ENCODE results near the gene ACIN1. TPM values are rescaled to one million over a fixed set of nuclear protein-coding genes. Genes with fewer than 3 reads are reported as not detected.

Gene ACIN1
- polyA plus RNA-seq, 1 donor (not counting 4 experiments of a cell fraction or from before 2014, with no cell fraction given) = 104 TPM

DNA sequence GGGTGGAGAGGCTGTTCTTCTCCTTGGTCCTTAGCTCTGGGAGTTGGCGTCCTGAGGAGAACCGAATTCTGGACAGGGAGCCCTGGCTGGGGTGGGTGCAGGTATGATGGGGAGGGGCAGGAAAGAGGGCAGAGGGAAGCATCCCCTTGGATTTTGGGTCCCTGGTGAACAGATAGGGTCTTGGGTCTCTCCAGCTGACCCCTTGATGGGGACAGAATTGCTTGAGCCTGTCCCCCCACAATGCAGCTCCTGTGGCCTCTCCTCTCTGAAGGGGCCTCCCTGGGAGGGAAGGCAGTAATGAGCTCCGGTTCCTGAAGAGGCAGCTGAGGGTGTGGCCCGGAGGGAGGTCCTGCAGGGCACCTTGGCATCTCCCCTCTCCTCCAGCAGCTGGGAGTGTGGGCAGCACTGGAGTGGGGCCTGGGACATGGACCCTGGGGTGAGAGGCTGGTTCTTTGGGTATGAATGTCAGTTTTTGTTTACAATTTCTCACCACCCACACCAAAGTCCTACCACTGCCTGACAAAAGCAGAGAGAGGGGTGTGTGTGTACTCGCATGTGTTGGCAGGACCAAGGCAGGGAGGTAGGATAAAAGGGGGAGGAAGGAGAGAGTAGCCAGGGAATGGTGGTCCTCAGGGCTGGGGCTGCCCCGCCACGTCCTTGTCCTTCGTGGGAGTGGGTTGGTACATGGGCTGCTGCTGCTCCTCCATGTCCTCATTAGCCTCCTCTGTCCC lies 31.8 kb upstream of the ACIN1 start:
- Histone ChIP-seq H3K4me3 (ENCODE audit: control insufficient read depth in 2 of 3, extremely low read depth in 1 of 3, insufficient read depth in 2 of 3, low read depth in 1 of 3, low read length in 3 of 3) (no peak overlapping the region), H3K4me2 (ENCODE audit: control insufficient read depth, extremely low read depth, insufficient read depth, low read depth, low read length) (no peak overlapping the region), H3K4me1 (ENCODE audit: control insufficient read depth, extremely low read depth, insufficient read depth, low read length) (peaks cover 27% of the 10 kb centered on the region), H3K79me2 (ENCODE audit: control insufficient read depth, insufficient read depth, low read length) (no peaks in the 10 kb centered on the region), H3K9me3 (ENCODE audit: control insufficient read depth, low read depth, low read length) (no peaks in the 10 kb centered on the region), H3K9ac (ENCODE audit: control insufficient read depth, extremely low read depth, insufficient read depth, low read length) (no peak overlapping the region), H3K36me3 (ENCODE audit: control insufficient read depth in 2 of 2, extremely low read depth in 1 of 2, insufficient read depth in 2 of 2, low read length in 2 of 2) (peaks cover 6 to 12% of the 10 kb centered on the region in 2 experiments), H3K9me1 (ENCODE audit: control insufficient read depth, extremely low read depth, insufficient read depth, low read length) (no peaks in the 10 kb centered on the region), H4K20me1 (ENCODE audit: control insufficient read depth, extremely low read depth, insufficient read depth, low read length) (no peaks in the 10 kb centered on the region), H3K27me3 (ENCODE audit: control insufficient read depth, extremely low read depth, insufficient read depth, low read length) (no peaks in the 10 kb centered on the region), H2AFZ (ENCODE audit: control insufficient read depth, low read length) (no peak overlapping the region), H3K27ac (ENCODE audit: control insufficient read depth, insufficient read depth, low read length) (no peak overlapping the region)
- dilution Hi-C loops (cut with MboI; ENCODE audit: extremely low pct_ligation_motif_present, low sequenced_read_pairs) = no loop called here
- DNase-seq (ENCODE audit: low read depth, low spot score) (no peak), FAIRE-seq (no peak)
- TF ChIP-seq, protein P1, sequence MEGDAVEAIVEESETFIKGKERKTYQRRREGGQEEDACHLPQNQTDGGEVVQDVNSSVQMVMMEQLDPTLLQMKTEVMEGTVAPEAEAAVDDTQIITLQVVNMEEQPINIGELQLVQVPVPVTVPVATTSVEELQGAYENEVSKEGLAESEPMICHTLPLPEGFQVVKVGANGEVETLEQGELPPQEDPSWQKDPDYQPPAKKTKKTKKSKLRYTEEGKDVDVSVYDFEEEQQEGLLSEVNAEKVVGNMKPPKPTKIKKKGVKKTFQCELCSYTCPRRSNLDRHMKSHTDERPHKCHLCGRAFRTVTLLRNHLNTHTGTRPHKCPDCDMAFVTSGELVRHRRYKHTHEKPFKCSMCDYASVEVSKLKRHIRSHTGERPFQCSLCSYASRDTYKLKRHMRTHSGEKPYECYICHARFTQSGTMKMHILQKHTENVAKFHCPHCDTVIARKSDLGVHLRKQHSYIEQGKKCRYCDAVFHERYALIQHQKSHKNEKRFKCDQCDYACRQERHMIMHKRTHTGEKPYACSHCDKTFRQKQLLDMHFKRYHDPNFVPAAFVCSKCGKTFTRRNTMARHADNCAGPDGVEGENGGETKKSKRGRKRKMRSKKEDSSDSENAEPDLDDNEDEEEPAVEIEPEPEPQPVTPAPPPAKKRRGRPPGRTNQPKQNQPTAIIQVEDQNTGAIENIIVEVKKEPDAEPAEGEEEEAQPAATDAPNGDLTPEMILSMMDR (optimal IDR thresholded peaks at IDR 0.05 in 1 of 3, IDR thresholded peaks at IDR 0.05 in 1 of 3, conservative IDR thresholded peaks at IDR 0.05 in 1 of 3; ENCODE audit: extremely low read depth in 1 of 3, insufficient read depth in 2 of 3, low read length in 3 of 3) = no peak
- no peak for TF ChIP-seq EZH2 (IDR thresholded peaks at IDR 0.05; ENCODE audit: low read length)

DNA sequence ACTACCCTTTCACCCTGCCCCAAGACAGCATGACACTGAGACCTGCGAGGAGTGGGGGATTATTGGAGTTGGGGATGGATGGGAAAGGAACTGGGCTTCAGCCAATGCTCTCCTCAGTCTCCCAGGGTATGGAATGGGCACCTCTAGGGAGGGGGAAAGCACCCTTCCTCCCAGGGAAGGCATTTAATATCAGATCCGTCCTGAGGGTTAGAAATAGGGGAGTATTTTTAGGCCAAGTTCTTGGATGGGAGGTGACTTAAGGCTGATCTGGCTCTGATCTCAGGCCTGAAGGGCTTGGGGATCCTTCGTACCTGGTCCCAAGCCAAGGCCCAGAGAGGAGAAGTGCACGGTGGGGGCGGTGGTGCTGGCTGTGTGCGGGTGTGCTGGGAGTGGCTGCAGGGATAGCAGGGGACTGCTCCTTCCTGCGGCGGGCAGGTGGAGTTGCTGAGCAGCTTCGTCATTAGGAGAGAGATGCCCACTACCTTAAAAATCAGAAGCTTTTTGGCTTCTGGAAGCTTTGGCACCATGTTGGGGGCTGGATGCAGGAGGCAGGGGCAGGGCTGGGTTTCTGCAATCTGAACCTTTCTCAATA lies 31.1 kb upstream of the ACIN1 start:
- H3K9me3 ChIP-seq (ENCODE audit: control insufficient read depth, low read depth, low read length) = no peaks in the 10 kb centered on the region
- no peak overlapping the region for H3K9ac ChIP-seq (ENCODE audit: control insufficient read depth, extremely low read depth, insufficient read depth, low read length)
- H3K27me3 ChIP-seq (ENCODE audit: control insufficient read depth, extremely low read depth, insufficient read depth, low read length) = no peaks in the 10 kb centered on the region
- dilution Hi-C loops (cut with MboI; ENCODE audit: extremely low pct_ligation_motif_present, low sequenced_read_pairs) = no loop called here
- no peaks in the 10 kb centered on the region for H4K20me1 ChIP-seq (ENCODE audit: control insufficient read depth, extremely low read depth, insufficient read depth, low read length)
- H3K4me2 ChIP-seq (ENCODE audit: control insufficient read depth, extremely low read depth, insufficient read depth, low read depth, low read length) = no peak overlapping the region
- no peak for TF ChIP-seq EZH2 (IDR thresholded peaks at IDR 0.05; ENCODE audit: low read length)
- TF ChIP-seq, protein P1 (optimal IDR thresholded peaks at IDR 0.05 in 1 of 3, IDR thresholded peaks at IDR 0.05 in 1 of 3, conservative IDR thresholded peaks at IDR 0.05 in 1 of 3; ENCODE audit: extremely low read depth in 1 of 3, insufficient read depth in 2 of 3, low read length in 3 of 3) = peak in 1 of 3 experiments; percentile 22
- no peak overlapping the region for H2AFZ ChIP-seq (ENCODE audit: control insufficient read depth, low read length)
- DNase-seq (ENCODE audit: low read depth, low spot score) (no peak), FAIRE-seq (no peak)
- H3K27ac ChIP-seq (ENCODE audit: control insufficient read depth, insufficient read depth, low read length) = no peak overlapping the region
- peaks cover 6 to 12% of the 10 kb centered on the region in 2 experiments for H3K36me3 ChIP-seq (ENCODE audit: control insufficient read depth in 2 of 2, extremely low read depth in 1 of 2, insufficient read depth in 2 of 2, low read length in 2 of 2)
- no peaks in the 10 kb centered on the region for H3K9me1 ChIP-seq (ENCODE audit: control insufficient read depth, extremely low read depth, insufficient read depth, low read length)
- H3K79me2 ChIP-seq (ENCODE audit: control insufficient read depth, insufficient read depth, low read length) = no peaks in the 10 kb centered on the region
- peaks cover 27% of the 10 kb centered on the region for H3K4me1 ChIP-seq (ENCODE audit: control insufficient read depth, extremely low read depth, insufficient read depth, low read length)
- H3K4me3 ChIP-seq (ENCODE audit: control insufficient read depth in 2 of 3, extremely low read depth in 1 of 3, insufficient read depth in 2 of 3, low read depth in 1 of 3, low read length in 3 of 3) = no peak overlapping the region

Measured in keratinocyte (primary cell).